Naive thymus-derived CD4-positive, alpha-beta T cell (primary cell): Measurements from ENCODE around the gene REXO1. TPM values are rescaled to one million over a fixed set of nuclear protein-coding genes. Genes with fewer than 3 reads are reported as not detected.
"Not testable (repeated sequence)": the region's sequence is repeated elsewhere in the genome, so short reads cannot be mapped to it uniquely, and the experiment has no call there.

ENCODE experiments used
- ATAC-seq: fragments of 150-1000 bp; cut with Tn5 transposase; 2 replicates; pipeline ENCODE4 v1.10.0; 2021; ENCODE audit warnings: mild to moderate bottlenecking, moderate library complexity
- CTCF ChIA-PET: fragments of 350-600 bp; sonication (Branson Sonifier 250); formaldehyde crosslinking; loops from one replicate; lab custom pipeline; 2021; ENCODE audit warnings: antibody characterized with exemption; lab: Charles Lee
- POLR2A ChIA-PET: fragments of 350-600 bp; sonication (Branson Sonifier 250); formaldehyde crosslinking; loops from one replicate; lab custom pipeline; 2021; ENCODE audit warnings: antibody characterized with exemption, inconsistent platforms; lab: Charles Lee
- DNase-seq, 9 donors: peaks; one replicate each; pipeline versions ENCODE4 v3.0.0 to v3.0.0-alpha.2; 2020 to 2022; ENCODE audit warnings: mixed read lengths in 1 of 9
- H3K27ac ChIP-seq: one replicate; pipeline ENCODE4 v1.7.0; 2013; ENCODE audit warnings: mild to moderate bottlenecking, low read depth, low read length, moderate library complexity
- H3K27me3 ChIP-seq, 2 donors: one replicate each; pipeline ENCODE4 v1.7.0; 2013; ENCODE audit warnings: low read length in 2 of 2, mild to moderate bottlenecking in 2 of 2, moderate library complexity in 2 of 2; ENCODE audit not compliant: control insufficient read depth in 2 of 2, insufficient read depth in 2 of 2
- H3K36me3 ChIP-seq, 3 experiments: 1 replicate in 2 of 3; 2 replicates in 1 of 3; pipeline ENCODE4 v1.7.0; 2013; ENCODE audit warnings: low read length in 3 of 3, mild to moderate bottlenecking in 3 of 3, moderate library complexity in 1 of 3; ENCODE audit not compliant: insufficient read depth in 3 of 3, control insufficient read depth in 2 of 3
- H3K4me1 ChIP-seq, 2 donors: one replicate each; pipeline ENCODE4 v1.7.0; 2013; ENCODE audit warnings: low read length in 2 of 2, mild to moderate bottlenecking in 2 of 2, moderate library complexity in 1 of 2; ENCODE audit not compliant: control insufficient read depth in 2 of 2, insufficient read depth in 2 of 2
- H3K4me3 ChIP-seq: 2 replicates; pipeline ENCODE4 v1.7.0; 2013; ENCODE audit warnings: mild to moderate bottlenecking, low read length
- H3K9me3 ChIP-seq, 3 experiments: 1 replicate in 2 of 3; 2 replicates in 1 of 3; pipeline ENCODE4 v1.7.0; 2013; ENCODE audit warnings: low read length in 3 of 3; ENCODE audit not compliant: control insufficient read depth in 2 of 3
- H3K27ac Mint-ChIP-seq, 9 donors: one replicate each; pipeline ENCODE4 v1.8.0; 2020 to 2022; ENCODE audit warnings: mixed read lengths in 9 of 9, mild to moderate bottlenecking in 8 of 9, moderate library complexity in 5 of 9, inconsistent platforms in 2 of 9
- H3K27me3 Mint-ChIP-seq, 5 donors: one replicate each; pipeline ENCODE4 v1.8.0; 2021 to 2022; ENCODE audit warnings: mixed read lengths in 5 of 5, mild to moderate bottlenecking in 1 of 5
- H3K36me3 Mint-ChIP-seq, 5 donors: one replicate each; pipeline ENCODE4 v1.8.0; 2020 to 2022; ENCODE audit warnings: mixed read lengths in 5 of 5, mild to moderate bottlenecking in 3 of 5, inconsistent platforms in 1 of 5
- H3K4me1 Mint-ChIP-seq, 7 donors: one replicate each; pipeline ENCODE4 v1.8.0; 2020 to 2022; ENCODE audit warnings: mixed read lengths in 7 of 7, mild to moderate bottlenecking in 3 of 7, inconsistent platforms in 1 of 7
- H3K4me3 Mint-ChIP-seq, 10 donors: one replicate each; pipeline ENCODE4 v1.8.0; 2020 to 2022; ENCODE audit warnings: mild to moderate bottlenecking in 10 of 10, mixed read lengths in 10 of 10, moderate library complexity in 6 of 10, inconsistent platforms in 2 of 10
- H3K9me3 Mint-ChIP-seq, 11 donors: one replicate each; pipeline ENCODE4 v1.8.0; 2020 to 2022; ENCODE audit warnings: mixed read lengths in 11 of 11, mild to moderate bottlenecking in 4 of 11, inconsistent platforms in 1 of 11, moderate library complexity in 1 of 11
- intact Hi-C, 2 donors: fragments of 100-400 bp; cut with micrococcal nuclease; formaldehyde crosslinking; loops; one replicate each; pipeline ENCODE4 v1.15.1; 2023
- polyA plus RNA-seq, 2 donors: library from polyadenylated mRNA; unstranded; fragments of 300-500 nt; fragmentation: Illumina TruSeq; gene quantifications; one replicate each; pipeline ENCODE4 v1.2.3, GENCODE V29; 2021
- total RNA-seq, 6 experiments: library from RNA in 5 of 6; stranded (reverse) in 5 of 6; gene quantifications; 1 replicate in 5 of 6; 2 replicates in 1 of 6; pipeline ENCODE4 v1.2.3 and lab custom pipeline; 2021 to 2026

REXO1 gene
- total and polyA plus RNA-seq, 7 experiments from 2014 or later = 5.4 to 92.6 (median 56.7) TPM

DNA sequence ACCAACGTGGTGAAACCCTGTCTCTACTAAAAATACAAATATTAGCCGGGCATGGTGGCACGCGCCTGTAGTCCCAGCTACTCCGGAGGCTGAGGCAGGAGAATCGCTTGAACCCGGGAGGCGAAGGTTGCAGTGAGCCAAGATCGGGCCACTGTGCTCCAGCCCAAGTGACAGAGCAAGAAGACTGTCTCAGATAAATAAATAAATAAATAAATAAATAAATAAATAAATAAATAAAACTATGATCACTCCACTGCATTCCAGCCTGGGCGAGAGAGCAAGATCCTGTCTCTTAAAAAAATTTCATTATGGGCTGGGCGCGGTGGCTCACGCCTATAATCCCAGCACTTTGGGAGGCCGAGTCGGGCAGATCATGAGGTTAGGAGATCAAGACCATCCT, 38.1 kb upstream of the REXO1 start:
- H3K27me3 ChIP-seq, H3K9me3 ChIP-seq, H3K36me3 ChIP-seq, H3K9me3 Mint-ChIP-seq, CTCF ChIA-PET, H3K4me3 ChIP-seq, DNase-seq, intact Hi-C loops, H3K27ac ChIP-seq, H3K27me3 Mint-ChIP-seq, ATAC-seq: not testable (repeated sequence)
- POLR2A ChIA-PET = interaction anchor here (1.2 to 5.0 kb wide), 4 partner anchors 10 to 19 kb away, joined by 3 to 57 read pairs (median 10); partner anchors contain the start of genes ADAT3 and SCAMP4
- H3K27ac Mint-ChIP-seq = peak overlapping the region in 1 of 9 donors; percentile 97
- peaks cover 16 to 23% of the 10 kb centered on the region in 2 donors for H3K4me1 ChIP-seq
- H3K4me1 Mint-ChIP-seq = peaks cover 21 to 40% (median 34%) of the 10 kb centered on the region in 7 donors
- H3K36me3 Mint-ChIP-seq = peaks cover 3 to 13% (median 4%) of the 10 kb centered on the region in 5 donors
- peak overlapping the region in 1 of 10 donors; percentile 49 for H3K4me3 Mint-ChIP-seq

DNA sequence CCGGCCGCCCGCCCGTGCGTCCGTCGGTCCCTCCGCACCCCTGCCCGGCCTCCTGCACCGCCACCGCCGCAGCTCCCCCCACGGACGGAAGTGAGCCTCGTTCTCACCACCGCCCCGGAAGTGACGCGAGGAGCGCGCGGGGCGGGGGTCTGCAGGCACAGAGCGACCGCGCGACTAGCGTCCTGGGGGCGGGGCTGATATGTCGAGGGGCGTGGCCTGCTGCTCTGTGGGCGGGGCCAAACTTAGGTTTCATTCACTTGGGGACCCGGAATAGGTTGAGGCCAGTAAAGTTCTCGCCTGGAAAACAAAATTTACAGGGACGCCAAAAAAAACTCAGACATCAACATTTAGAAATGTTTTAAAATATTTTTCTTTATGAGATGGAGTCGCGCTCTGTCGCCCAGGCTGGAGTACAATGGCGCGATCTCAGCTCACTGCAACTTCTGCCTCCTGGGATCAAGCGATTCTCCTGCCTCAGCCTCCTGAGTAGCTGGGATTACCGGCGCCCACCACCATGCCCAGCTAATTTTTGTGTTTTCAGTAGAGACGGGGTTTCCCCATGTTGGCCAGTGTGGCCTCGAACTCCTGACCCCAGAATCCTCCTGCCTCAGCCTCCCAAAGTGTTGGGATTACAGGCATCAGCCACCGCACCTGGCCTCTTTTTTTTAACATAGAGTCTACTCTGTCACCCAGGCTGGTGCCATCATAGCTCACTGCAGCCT, 37.3 kb upstream of the REXO1 start, which contains the start of gene ABHD17A:
Gene ABHD17A, minus strand, starts transcription at position 99 of the 722 bp plus-strand sequence. CDS start 3,930 bp downstream, outside the sequence.
- H3K27me3 ChIP-seq, H3K9me3 Mint-ChIP-seq, H3K27me3 Mint-ChIP-seq, H3K9me3 ChIP-seq: not testable (repeated sequence)
- ChIA-PET CTCF (interaction anchor here (1.1 kb wide), 1 partner anchor 10 kb away, joined by 3 read pairs; no protein-coding TSS in a partner anchor), POLR2A (interaction anchor here (0.6 to 5.0 kb wide), 8 partner anchors 9 to 1175 kb away, joined by 3 to 57 read pairs (median 6); partner anchors contain the start of genes ADAT3 and SCAMP4)
- H3K36me3 Mint-ChIP-seq = peaks cover 3 to 13% (median 4%) of the 10 kb centered on the region in 5 donors
- peak; percentile 91 for ATAC-seq
- H3K4me1 Mint-ChIP-seq = peaks cover 21 to 40% (median 34%) of the 10 kb centered on the region in 7 donors
- H3K4me3 ChIP-seq = peak within 1 kb of the TSS; percentile 73
- peaks cover 0 to 13% (median 0%) of the 10 kb centered on the region in 3 experiments for H3K36me3 ChIP-seq
- H3K27ac Mint-ChIP-seq = peak within 1 kb of the TSS; percentile 96 to 100 (median 98)
- intact Hi-C loops = loop anchor here (1.0 kb wide), 7 partner anchors 9 to 176 kb away; partner anchors contain the start of genes ADAT3 (in 1 of the 2), REXO1 (in 1 of the 2) and SCAMP4 (in 1 of the 2)
- peak; percentile 87 to 96 (median 92) for DNase-seq
- H3K4me1 ChIP-seq = peaks cover 21 to 28% of the 10 kb centered on the region in 2 donors
- H3K27ac ChIP-seq = peak within 1 kb of the TSS; percentile 86
- H3K4me3 Mint-ChIP-seq = peak within 1 kb of the TSS; percentile 92 to 100 (median 99)

DNA sequence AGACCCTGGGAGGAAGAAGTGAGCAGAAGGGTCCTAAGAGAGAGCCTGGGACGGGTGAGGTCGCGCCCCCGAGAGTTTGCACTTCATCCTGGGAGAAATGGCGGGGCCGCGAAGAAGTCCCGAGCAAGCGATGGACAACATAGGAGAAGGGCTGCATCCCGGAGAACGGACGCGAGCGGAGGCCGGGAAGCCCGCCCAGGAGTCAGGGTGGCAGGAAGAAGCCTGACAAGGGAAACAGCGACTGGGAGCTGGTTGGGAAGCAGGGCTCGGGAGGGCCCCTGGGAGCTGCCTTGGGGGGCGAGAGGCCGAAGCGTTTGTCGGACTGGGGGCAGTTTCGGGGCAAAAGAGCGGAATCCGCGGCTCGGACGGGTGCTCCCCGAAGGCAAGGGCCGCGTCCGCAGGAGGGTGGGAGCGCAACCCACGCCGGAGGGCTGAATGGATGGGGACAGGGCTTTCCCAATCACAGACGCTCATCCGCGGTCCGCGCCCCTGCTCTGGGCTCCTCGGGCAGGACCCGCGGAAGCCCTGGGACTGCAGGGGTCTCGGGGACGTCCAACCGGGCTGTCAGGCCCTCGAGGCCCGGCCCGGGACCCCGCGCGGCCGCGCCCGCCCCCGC, 36.5 kb upstream of the REXO1 start:
- peaks cover 22 to 31% of the 10 kb centered on the region in 2 donors for H3K4me1 ChIP-seq
- no peaks in the 10 kb centered on the region for H3K27me3 ChIP-seq
- H3K9me3 Mint-ChIP-seq = peaks cover 0 to 2% (median 0%) of the 10 kb centered on the region in 11 donors
- CTCF ChIA-PET = interaction anchor here (1.1 kb wide), 1 partner anchor 9 kb away, joined by 3 read pairs; no protein-coding TSS in a partner anchor
- intact Hi-C loops = loop anchor here (1.0 kb wide), 7 partner anchors 9 to 176 kb away; partner anchors contain the start of genes ADAT3 (in 1 of the 2), REXO1 (in 1 of the 2) and SCAMP4 (in 1 of the 2)
- H3K27me3 Mint-ChIP-seq = no peaks in the 10 kb centered on the region
- peak overlapping the region; percentile 86 for H3K27ac ChIP-seq
- POLR2A ChIA-PET = interaction anchor here (0.6 to 5.0 kb wide), 7 partner anchors 8 to 1176 kb away, joined by 3 to 57 read pairs (median 7); partner anchors contain the start of genes ADAT3 and SCAMP4
- DNase-seq (no peak), ATAC-seq (no peak)
- no peaks in the 10 kb centered on the region for H3K9me3 ChIP-seq
- H3K4me1 Mint-ChIP-seq = peaks cover 21 to 38% (median 33%) of the 10 kb centered on the region in 7 donors
- peak overlapping the region; percentile 92 to 100 (median 99) for H3K4me3 Mint-ChIP-seq
- peak overlapping the region; percentile 73 for H3K4me3 ChIP-seq
- H3K36me3 Mint-ChIP-seq = peaks cover 3 to 13% (median 4%) of the 10 kb centered on the region in 5 donors
- H3K27ac Mint-ChIP-seq = peak overlapping the region; percentile 96 to 100 (median 98)
- H3K36me3 ChIP-seq = peaks cover 0 to 20% (median 0%) of the 10 kb centered on the region in 3 experiments

GRCh38 chr19:1884291-1884718, 36.0 kb upstream of the REXO1 start:
- Histone ChIP-seq H3K4me3 (peak overlapping the region; percentile 73), H3K9me3 (no peaks in the 10 kb centered on the region), H3K36me3 (peaks cover 0 to 20% (median 0%) of the 10 kb centered on the region in 3 experiments), H3K4me1 (peaks cover 22 to 31% of the 10 kb centered on the region in 2 donors), H3K27ac (peak overlapping the region; percentile 86), H3K27me3 (no peaks in the 10 kb centered on the region)
- Mint-ChIP-seq H3K27ac (peak overlapping the region; percentile 96 to 100 (median 98)), H3K36me3 (peaks cover 3 to 13% (median 4%) of the 10 kb centered on the region in 5 donors), H3K4me1 (peaks cover 21 to 38% (median 33%) of the 10 kb centered on the region in 7 donors), H3K9me3 (peaks cover 0 to 2% (median 0%) of the 10 kb centered on the region in 11 donors), H3K4me3 (peak overlapping the region; percentile 92 to 100 (median 99)), H3K27me3 (no peaks in the 10 kb centered on the region)
- POLR2A ChIA-PET = interaction anchor here (0.8 to 5.0 kb wide), 7 partner anchors 8 to 732 kb away, joined by 3 to 57 read pairs (median 8); no protein-coding TSS in a partner anchor
- CTCF ChIA-PET = no interaction called here
- DNase-seq = peak in 3 of 9 donors; percentile 36 to 50 (median 37)
- ATAC-seq = peak; percentile 8
- intact Hi-C loops = loop anchor here in 1 of 2 donors (1.0 kb wide), 1 partner anchor 8 kb away; no protein-coding TSS in a partner anchor

- peaks cover 0 to 2% (median 0%) of the 10 kb centered on the region in 11 donors for H3K9me3 Mint-ChIP-seq
- ATAC-seq (no peak), DNase-seq (peak in 2 of 9 donors; percentile 33 to 36)
- H3K4me1 Mint-ChIP-seq = peaks cover 21 to 38% (median 33%) of the 10 kb centered on the region in 7 donors
- peak overlapping the region; percentile 73 for H3K4me3 ChIP-seq
- H3K27me3 ChIP-seq = no peaks in the 10 kb centered on the region
- H3K4me3 Mint-ChIP-seq = peak overlapping the region; percentile 92 to 100 (median 99)
- peaks cover 3 to 13% (median 4%) of the 10 kb centered on the region in 5 donors for H3K36me3 Mint-ChIP-seq
- peak overlapping the region; percentile 96 to 100 (median 98) for H3K27ac Mint-ChIP-seq
- peaks cover 22 to 31% of the 10 kb centered on the region in 2 donors for H3K4me1 ChIP-seq
- no peaks in the 10 kb centered on the region for H3K9me3 ChIP-seq
- intact Hi-C loops = loop anchor here in 1 of 2 donors (1.0 kb wide), 1 partner anchor 7 kb away; no protein-coding TSS in a partner anchor
- CTCF ChIA-PET = no interaction called here
- H3K36me3 ChIP-seq = peaks cover 0 to 20% (median 0%) of the 10 kb centered on the region in 3 experiments
- POLR2A ChIA-PET = interaction anchor here (0.8 to 5.0 kb wide), 6 partner anchors 7 to 732 kb away, joined by 3 to 57 read pairs (median 11); partner anchors contain the start of gene CIRBP
- H3K27ac ChIP-seq = peak overlapping the region; percentile 86
- no peaks in the 10 kb centered on the region for H3K27me3 Mint-ChIP-seq
Observed at GRCh38 chr19:1883784-1884183, 35.5 kb upstream of the REXO1 start.
